GM19351 (cell line): ENCODE measurements around the gene SEZ6L2.
"Not testable (repeated sequence)": the region's sequence is repeated elsewhere in the genome, so short reads cannot be mapped to it uniquely, and the experiment has no call there.

ENCODE experiments used
- ATAC-seq: cut with Tn5 transposase; IDR thresholded peaks from one replicate; pipeline ENCODE4 v1.9.1; 2021; ENCODE audit warnings: mild to moderate bottlenecking, moderate library complexity; ENCODE audit not compliant: unreplicated experiment

Gene SEZ6L2

GRCh38 chr16:29858149-29858849 lies 41.1 kb downstream of the SEZ6L2 start:
- ATAC-seq, result no peak

GRCh38 chr16:29857133-29857760 lies 42.1 kb downstream of the SEZ6L2 start:
- ATAC-seq, result no peak

GRCh38 chr16:29854520-29855100 lies 44.7 kb downstream of the SEZ6L2 start:
- ATAC-seq, result no peak

- ATAC-seq, result no peak
Observed at GRCh38 chr16:29852654-29853053, 46.7 kb downstream of the SEZ6L2 start.

GRCh38 chr16:29850998-29851397 lies 48.4 kb downstream of the SEZ6L2 start:
- ATAC-seq, result no peak

- ATAC-seq, result no peak
Observed at GRCh38 chr16:29849505-29849904, 49.8 kb downstream of the SEZ6L2 start.

- ATAC-seq, result no peak
Observed at GRCh38 chr16:29848420-29849297, 50.7 kb downstream of the SEZ6L2 start.

GRCh38 chr16:29845656-29846055 lies 53.7 kb downstream of the SEZ6L2 start:
- no peak for ATAC-seq

GRCh38 chr16:29844575-29845331 lies 54.6 kb downstream of the SEZ6L2 start:
- ATAC-seq, result no peak

GRCh38 chr16:29843931-29844330 lies 55.4 kb downstream of the SEZ6L2 start:
- no peak for ATAC-seq

- no peak for ATAC-seq
Observed at GRCh38 chr16:29842732-29843346, 56.5 kb downstream of the SEZ6L2 start.

GRCh38 chr16:29841631-29842030 lies 57.7 kb downstream of the SEZ6L2 start:
- no peak for ATAC-seq

GRCh38 chr16:29840240-29840639 lies 59.1 kb downstream of the SEZ6L2 start:
- ATAC-seq, result no peak

- no peak for ATAC-seq
Observed at GRCh38 chr16:29839822-29840221, 59.5 kb downstream of the SEZ6L2 start.

GRCh38 chr16:29837841-29838240 lies 61.5 kb downstream of the SEZ6L2 start:
- ATAC-seq, result no peak

- ATAC-seq, result no peak
Observed at GRCh38 chr16:29836623-29837022, 62.7 kb downstream of the SEZ6L2 start.

- ATAC-seq, result no peak
Observed at GRCh38 chr16:29835926-29836325, 63.4 kb downstream of the SEZ6L2 start.

- ATAC-seq, result no peak
Observed at GRCh38 chr16:29834079-29834478, 65.3 kb downstream of the SEZ6L2 start.

- ATAC-seq, result not testable (repeated sequence)
Observed at GRCh38 chr16:29833219-29833618, 66.1 kb downstream of the SEZ6L2 start.

- no peak for ATAC-seq
Observed at GRCh38 chr16:29831490-29831889, 67.9 kb downstream of the SEZ6L2 start.
